ENCODE measurements around the gene TUBB4B. TPM values are rescaled to one million over a fixed set of nuclear protein-coding genes. Genes with fewer than 3 reads are reported as not detected.

TUBB4B gene
- total RNA-seq, 4 donors from 2014 or later = 92.0 to 213 (median 150) TPM

- no peak for TF ChIP-seq CTCF (IDR thresholded peaks at IDR 0.05; ENCODE audit: low read depth)
These were observed 4.1 kb upstream of the TUBB4B start for GRCh38 chr9:137236936-137237421.

- no peak for TF ChIP-seq CTCF (IDR thresholded peaks at IDR 0.05; ENCODE audit: low read depth)
These were observed 3.0 kb upstream of the TUBB4B start for GRCh38 chr9:137237759-137238726.

- TF ChIP-seq CTCF (IDR thresholded peaks at IDR 0.05; ENCODE audit: low read depth) = no peak
These were observed 708 bp upstream of the TUBB4B start for GRCh38 chr9:137240318-137240840.

- no peak for TF ChIP-seq CTCF (IDR thresholded peaks at IDR 0.05; ENCODE audit: low read depth)
These were observed 592 bp downstream of the TUBB4B start for GRCh38 chr9:137241490-137242268.

GRCh38 chr9:137242269-137243203, 1.4 kb downstream of the TUBB4B start:
- TF ChIP-seq CTCF (IDR thresholded peaks at IDR 0.05; ENCODE audit: low read depth) = no peak

- no peak for TF ChIP-seq CTCF (IDR thresholded peaks at IDR 0.05; ENCODE audit: low read depth)
These were observed 2.8 kb downstream of the TUBB4B start for GRCh38 chr9:137243626-137244485.

Data from subcutaneous adipose tissue (tissue), 4 donors.